ENCODE data around the gene LRP2BP.
"Not testable (repeated sequence)": the region's sequence is repeated elsewhere in the genome, so short reads cannot be mapped to it uniquely, and the experiment has no call there.

Gene LRP2BP

DNA sequence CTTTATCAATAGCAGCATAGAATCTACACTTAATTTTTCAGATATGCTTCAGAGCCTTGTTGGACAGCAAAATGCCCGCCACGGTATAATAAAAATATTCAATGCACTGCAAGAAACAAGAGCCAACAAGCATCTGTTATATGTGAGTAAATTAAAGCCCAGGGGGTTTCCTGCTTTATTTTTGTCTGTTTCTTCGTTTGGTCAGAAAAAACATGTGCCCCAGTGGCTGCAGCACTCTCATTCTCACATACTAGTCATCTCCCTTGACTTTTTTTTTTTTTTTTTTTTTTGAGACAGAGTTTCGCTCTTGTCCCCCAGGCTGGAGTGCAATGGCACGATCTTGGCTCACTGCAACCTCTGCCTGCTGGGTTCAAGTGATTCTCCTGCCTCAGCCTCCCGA is 33.2 kb downstream of the LRP2BP start:
- not testable (repeated sequence) for H3K4me3 ChIP-seq (ENCODE audit: low read length); H3K27ac ChIP-seq (ENCODE audit: low read length); H3K27me3 ChIP-seq (ENCODE audit: control insufficient read depth, insufficient read depth, low read length); H3K36me3 ChIP-seq (ENCODE audit: control insufficient read depth, insufficient read depth, low read length); DNase-seq (ENCODE audit: low read depth, low spot score); H3K4me1 ChIP-seq (ENCODE audit: control insufficient read depth, insufficient read depth, low read length); H3K9me3 ChIP-seq (ENCODE audit: control insufficient read depth, insufficient read depth, low read length)
- WGBS (ENCODE audit: insufficient coverage, insufficient read length), result no CpG with 5 or more reads among the region's 6 CpGs

DNA sequence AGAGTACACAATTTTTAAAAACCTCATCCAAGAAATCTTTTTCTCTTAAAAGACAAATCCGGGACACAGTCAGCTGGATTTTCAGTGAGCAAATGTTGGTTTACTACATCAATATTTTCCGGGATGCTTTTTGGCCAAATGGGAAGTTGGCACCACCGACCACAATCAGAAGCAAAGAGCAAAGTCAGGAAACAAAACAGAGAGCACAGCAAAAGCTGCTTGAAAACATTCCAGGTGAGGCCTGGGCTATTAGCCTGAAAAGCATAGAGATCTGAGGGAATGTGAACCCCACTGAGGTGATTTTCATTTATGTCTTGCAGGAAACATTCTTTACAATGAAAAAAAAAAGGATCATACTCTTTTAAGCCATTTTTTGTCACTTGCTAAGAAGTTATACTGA is 33.9 kb downstream of the LRP2BP start:
- no peak for DNase-seq (ENCODE audit: low read depth, low spot score)
- H3K27me3 ChIP-seq (ENCODE audit: control insufficient read depth, insufficient read depth, low read length), result no peaks in the 10 kb centered on the region
- no peaks in the 10 kb centered on the region for H3K4me1 ChIP-seq (ENCODE audit: control insufficient read depth, insufficient read depth, low read length)
- no CpG with 5 or more reads among the region's 3 CpGs for WGBS (ENCODE audit: insufficient coverage, insufficient read length)
- H3K27ac ChIP-seq (ENCODE audit: low read length), result no peak overlapping the region
- no peaks in the 10 kb centered on the region for H3K9me3 ChIP-seq (ENCODE audit: control insufficient read depth, insufficient read depth, low read length)
- H3K36me3 ChIP-seq (ENCODE audit: control insufficient read depth, insufficient read depth, low read length), result no peaks in the 10 kb centered on the region; the same call in 1 of the 2 replicates
- no peak overlapping the region for H3K4me3 ChIP-seq (ENCODE audit: low read length)

DNA sequence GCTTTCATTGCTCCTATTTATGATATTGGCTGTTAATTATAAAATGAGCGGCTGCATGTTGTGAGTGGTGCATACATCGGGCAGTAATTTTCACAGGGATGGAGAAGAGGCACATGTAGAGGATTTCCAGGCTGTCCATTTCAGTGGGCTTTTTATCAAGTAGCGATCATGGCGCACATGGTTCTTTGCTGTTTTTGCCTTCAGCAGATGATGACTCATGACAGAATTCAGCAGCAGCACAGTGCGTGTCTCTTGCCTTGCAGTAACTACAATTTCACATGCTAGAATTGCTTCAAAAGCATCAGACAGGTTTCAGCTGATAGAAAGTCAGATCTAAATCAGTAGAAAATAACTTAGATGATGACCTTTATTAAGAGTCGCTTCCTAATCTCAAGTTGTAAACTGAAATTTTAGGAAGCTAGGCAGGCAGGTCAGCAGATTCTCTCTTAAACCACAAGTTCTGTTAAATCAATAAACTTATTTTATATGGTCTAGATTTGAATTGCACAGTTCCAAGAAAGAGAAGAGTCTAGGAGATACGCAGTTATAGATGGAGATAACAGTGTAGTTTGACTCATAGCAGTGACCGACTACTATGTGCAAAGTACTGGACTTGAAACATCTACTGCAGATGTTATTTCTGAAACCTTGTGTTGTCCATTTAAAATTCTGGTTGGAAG is 35.8 kb downstream of the LRP2BP start:
- Histone ChIP-seq H3K9me3 (ENCODE audit: control insufficient read depth, insufficient read depth, low read length) (no peaks in the 10 kb centered on the region), H3K4me3 (ENCODE audit: low read length) (no peak overlapping the region), H3K27ac (ENCODE audit: low read length) (no peak overlapping the region), H3K27me3 (ENCODE audit: control insufficient read depth, insufficient read depth, low read length) (no peaks in the 10 kb centered on the region), H3K36me3 (ENCODE audit: control insufficient read depth, insufficient read depth, low read length) (no peaks in the 10 kb centered on the region; the same call in 1 of the 2 replicates), H3K4me1 (ENCODE audit: control insufficient read depth, insufficient read depth, low read length) (no peaks in the 10 kb centered on the region)
- WGBS (ENCODE audit: insufficient coverage, insufficient read length), result no CpG with 5 or more reads among the region's 8 CpGs
- DNase-seq (ENCODE audit: low read depth, low spot score), result no peak

DNA sequence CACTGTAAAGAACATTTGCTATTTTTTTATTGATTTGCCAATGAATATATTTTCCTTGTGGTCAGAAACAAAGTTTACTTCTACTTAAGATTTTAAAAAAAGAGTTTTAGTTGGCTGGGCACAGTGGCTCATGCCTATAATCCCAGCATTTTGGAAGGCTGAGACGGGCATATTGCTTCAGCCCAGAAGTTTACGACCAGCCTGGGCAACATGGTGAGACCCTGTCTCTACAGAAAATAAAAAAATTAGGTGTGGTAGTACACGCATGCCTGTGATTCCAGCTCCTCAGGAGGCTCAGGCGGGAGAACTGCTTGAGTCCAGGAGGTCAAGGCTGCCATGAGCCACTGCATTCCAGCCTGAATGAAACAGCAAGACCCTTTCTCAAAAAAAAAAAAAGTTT is 36.8 kb downstream of the LRP2BP start:
- no CpG with 5 or more reads among the region's 4 CpGs for WGBS (ENCODE audit: insufficient coverage, insufficient read length)
- Histone ChIP-seq H3K9me3 (ENCODE audit: control insufficient read depth, insufficient read depth, low read length) (no peaks in the 10 kb centered on the region), H3K27ac (ENCODE audit: low read length) (no peak overlapping the region), H3K27me3 (ENCODE audit: control insufficient read depth, insufficient read depth, low read length) (no peaks in the 10 kb centered on the region), H3K4me1 (ENCODE audit: control insufficient read depth, insufficient read depth, low read length) (no peaks in the 10 kb centered on the region), H3K36me3 (ENCODE audit: control insufficient read depth, insufficient read depth, low read length) (no peaks in the 10 kb centered on the region; the same call in 1 of the 2 replicates), H3K4me3 (ENCODE audit: low read length) (no peak overlapping the region)
- no peak for DNase-seq (ENCODE audit: low read depth, low spot score)

DNA sequence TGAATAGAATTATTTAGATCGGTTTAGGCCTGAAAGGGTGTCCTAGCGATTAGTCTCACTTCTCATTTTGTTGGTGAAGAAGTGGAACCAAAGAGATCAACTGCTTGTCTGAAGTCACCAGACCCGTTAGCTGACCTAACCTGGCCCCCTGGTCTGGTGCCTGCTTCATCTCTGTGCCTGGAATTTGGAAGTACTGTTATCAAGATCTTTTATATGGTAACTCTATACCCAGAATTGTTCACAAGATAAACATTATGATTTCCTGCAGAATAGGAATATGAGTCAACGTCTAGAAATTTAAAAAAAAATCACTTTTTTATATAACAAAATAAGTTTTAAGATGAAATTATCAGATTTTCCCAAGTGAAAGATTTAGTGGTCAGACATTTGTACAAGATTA is 37.2 kb downstream of the LRP2BP start:
- H3K4me1 ChIP-seq (ENCODE audit: control insufficient read depth, insufficient read depth, low read length), result no peaks in the 10 kb centered on the region
- no peaks in the 10 kb centered on the region for H3K9me3 ChIP-seq (ENCODE audit: control insufficient read depth, insufficient read depth, low read length)
- no peaks in the 10 kb centered on the region for H3K27me3 ChIP-seq (ENCODE audit: control insufficient read depth, insufficient read depth, low read length)
- no peak overlapping the region for H3K27ac ChIP-seq (ENCODE audit: low read length)
- DNase-seq (ENCODE audit: low read depth, low spot score), result no peak
- WGBS (ENCODE audit: insufficient coverage, insufficient read length), result no CpG with 5 or more reads among the region's 4 CpGs
- H3K4me3 ChIP-seq (ENCODE audit: low read length), result no peak overlapping the region
- no peaks in the 10 kb centered on the region; the same call in 1 of the 2 replicates for H3K36me3 ChIP-seq (ENCODE audit: control insufficient read depth, insufficient read depth, low read length)

DNA sequence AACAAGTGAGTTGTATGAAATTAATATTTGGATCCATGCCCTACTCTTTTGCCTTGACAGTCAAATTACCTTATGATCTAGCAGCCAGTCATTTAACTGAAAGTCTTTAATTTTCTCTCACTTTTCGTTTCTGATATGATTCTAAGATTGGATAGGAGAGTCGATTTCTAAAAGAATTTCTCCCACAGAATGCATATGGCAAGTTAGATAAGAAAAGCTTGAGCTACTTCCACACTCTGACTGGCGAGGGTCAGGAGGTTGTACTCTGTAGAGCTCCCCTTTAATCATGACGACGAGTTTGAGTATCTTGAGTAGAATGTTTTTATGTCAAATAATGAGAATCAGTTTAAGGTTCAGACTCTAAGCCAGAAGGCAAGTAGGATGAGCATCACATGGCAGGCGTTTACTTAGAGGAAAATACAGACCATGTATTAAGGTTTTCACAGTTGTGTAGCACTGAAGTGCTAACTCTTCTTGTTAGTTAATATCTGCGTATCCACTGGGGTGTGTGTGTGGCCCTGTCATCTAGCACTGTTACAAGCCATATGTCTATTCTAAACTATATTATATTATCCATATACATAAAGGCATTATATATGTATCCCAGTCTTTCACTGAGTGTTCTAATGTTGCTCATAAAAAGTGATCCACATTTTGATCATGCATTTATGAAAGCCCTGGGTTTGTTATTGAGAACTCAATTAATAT is 37.8 kb downstream of the LRP2BP start:
- Histone ChIP-seq H3K27me3 (ENCODE audit: control insufficient read depth, insufficient read depth, low read length) (no peaks in the 10 kb centered on the region), H3K4me1 (ENCODE audit: control insufficient read depth, insufficient read depth, low read length) (no peaks in the 10 kb centered on the region), H3K36me3 (ENCODE audit: control insufficient read depth, insufficient read depth, low read length) (no peaks in the 10 kb centered on the region; the same call in 1 of the 2 replicates), H3K9me3 (ENCODE audit: control insufficient read depth, insufficient read depth, low read length) (no peaks in the 10 kb centered on the region), H3K27ac (ENCODE audit: low read length) (no peak overlapping the region), H3K4me3 (ENCODE audit: low read length) (no peak overlapping the region)
- no CpG with 5 or more reads among the region's 7 CpGs for WGBS (ENCODE audit: insufficient coverage, insufficient read length)
- no peak for DNase-seq (ENCODE audit: low read depth, low spot score)

DNA sequence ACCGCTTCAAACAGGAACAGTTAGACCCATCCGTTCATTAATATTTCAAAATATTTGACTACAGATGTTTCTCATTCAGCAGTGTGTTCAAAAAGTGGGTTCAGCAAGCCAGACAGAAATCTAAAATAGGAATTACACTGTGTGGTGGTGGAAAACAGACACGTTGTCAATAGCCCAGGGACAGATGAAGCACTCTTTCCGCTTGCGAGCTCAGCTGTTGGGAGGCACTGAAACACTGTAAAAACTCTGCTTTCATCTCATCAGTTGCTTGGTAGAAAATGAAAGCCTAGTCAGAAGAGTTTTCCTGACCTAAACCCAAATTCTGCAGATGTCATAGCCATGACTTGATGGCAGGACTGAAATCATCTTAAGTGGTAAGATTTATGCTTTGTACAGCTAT is 38.5 kb downstream of the LRP2BP start:
- H3K9me3 ChIP-seq (ENCODE audit: control insufficient read depth, insufficient read depth, low read length), result no peaks in the 10 kb centered on the region
- no peak for DNase-seq (ENCODE audit: low read depth, low spot score)
- no peaks in the 10 kb centered on the region for H3K4me1 ChIP-seq (ENCODE audit: control insufficient read depth, insufficient read depth, low read length)
- no peaks in the 10 kb centered on the region; the same call in 1 of the 2 replicates for H3K36me3 ChIP-seq (ENCODE audit: control insufficient read depth, insufficient read depth, low read length)
- H3K4me3 ChIP-seq (ENCODE audit: low read length), result no peak overlapping the region
- WGBS (ENCODE audit: insufficient coverage, insufficient read length), result no CpG with 5 or more reads among the region's 5 CpGs
- no peak overlapping the region for H3K27ac ChIP-seq (ENCODE audit: low read length)
- no peaks in the 10 kb centered on the region for H3K27me3 ChIP-seq (ENCODE audit: control insufficient read depth, insufficient read depth, low read length)

DNA sequence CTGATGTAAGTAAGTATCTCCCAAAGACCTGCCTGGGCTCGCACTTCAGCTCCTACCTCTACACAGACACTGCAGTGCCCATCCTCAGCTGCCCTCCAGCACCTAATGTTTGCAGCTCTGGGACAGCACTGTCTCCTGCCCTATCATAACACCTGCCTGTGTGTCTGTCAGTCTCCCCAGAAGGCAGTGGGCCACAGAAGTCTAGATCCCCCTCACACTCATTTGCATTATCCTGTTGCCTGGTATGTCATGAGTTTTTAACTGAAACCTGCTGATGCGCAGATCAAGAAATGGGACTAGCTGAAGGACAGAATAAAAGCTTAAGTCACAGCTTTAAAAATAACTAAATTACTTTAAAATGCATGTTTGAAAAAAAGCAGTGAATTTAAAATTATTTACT is 43.0 kb downstream of the LRP2BP start:
- Histone ChIP-seq H3K27ac (ENCODE audit: low read length) (no peak overlapping the region), H3K27me3 (ENCODE audit: control insufficient read depth, insufficient read depth, low read length) (no peaks in the 10 kb centered on the region), H3K9me3 (ENCODE audit: control insufficient read depth, insufficient read depth, low read length) (no peaks in the 10 kb centered on the region), H3K36me3 (ENCODE audit: control insufficient read depth, insufficient read depth, low read length) (0 out of 2 replicates have a peak, but pooled peaks cover 2% of the 10 kb centered on the region), H3K4me1 (ENCODE audit: control insufficient read depth, insufficient read depth, low read length) (peaks cover 2% of the 10 kb centered on the region; the same call in 1 of the 2 replicates), H3K4me3 (ENCODE audit: low read length) (no peak overlapping the region)
- DNase-seq (ENCODE audit: low read depth, low spot score), result no peak
- WGBS (ENCODE audit: insufficient coverage, insufficient read length), result no CpG with 5 or more reads among the region's 2 CpGs

DNA sequence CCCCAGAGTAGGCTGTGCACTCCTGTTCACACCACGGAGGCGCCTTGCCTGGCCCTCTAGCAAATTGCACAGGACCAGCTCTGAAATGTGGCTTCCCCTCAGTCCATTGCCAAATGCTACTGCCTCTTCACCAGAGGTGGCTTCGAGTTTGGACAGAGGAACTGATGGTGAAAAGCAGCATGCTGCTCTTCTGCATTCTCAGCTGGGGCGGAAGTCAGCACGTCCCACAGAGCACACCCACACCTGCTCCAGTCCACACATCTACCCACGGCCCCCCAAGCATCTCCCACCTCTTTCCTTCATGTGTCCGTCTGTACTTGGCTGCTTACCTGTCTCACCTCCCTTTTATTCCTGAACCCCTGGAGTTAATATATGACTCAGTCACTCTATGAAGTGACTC is 43.5 kb downstream of the LRP2BP start:
- WGBS (ENCODE audit: insufficient coverage, insufficient read length), result no CpG with 5 or more reads among the region's 7 CpGs
- H3K27me3 ChIP-seq (ENCODE audit: control insufficient read depth, insufficient read depth, low read length), result no peaks in the 10 kb centered on the region
- H3K36me3 ChIP-seq (ENCODE audit: control insufficient read depth, insufficient read depth, low read length), result 0 out of 2 replicates have a peak, but pooled peaks cover 2% of the 10 kb centered on the region
- H3K9me3 ChIP-seq (ENCODE audit: control insufficient read depth, insufficient read depth, low read length), result no peaks in the 10 kb centered on the region
- DNase-seq (ENCODE audit: low read depth, low spot score), result no peak
- no peak overlapping the region for H3K4me3 ChIP-seq (ENCODE audit: low read length)
- H3K27ac ChIP-seq (ENCODE audit: low read length), result no peak overlapping the region
- peaks cover 2% of the 10 kb centered on the region; the same call in 1 of the 2 replicates for H3K4me1 ChIP-seq (ENCODE audit: control insufficient read depth, insufficient read depth, low read length)

DNA sequence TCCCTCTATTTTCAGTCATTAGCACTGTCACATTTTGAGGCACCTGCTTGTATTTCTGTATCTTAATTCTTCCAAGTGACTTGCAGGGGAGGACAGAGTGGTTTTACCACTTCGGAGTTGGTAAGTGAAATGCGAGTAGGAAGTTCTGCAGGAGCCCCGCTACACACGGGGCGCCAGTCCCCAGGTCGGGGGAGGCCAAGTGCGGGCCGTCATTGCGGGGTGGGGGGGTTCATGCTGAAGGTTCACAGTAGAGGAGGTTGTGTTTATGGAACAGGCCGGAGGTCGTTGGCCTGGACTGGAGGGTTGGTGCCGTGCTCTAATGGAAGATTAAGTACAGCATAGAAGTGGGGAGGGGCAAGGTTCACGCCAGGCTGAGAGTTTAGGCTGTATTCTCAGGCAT is 44.0 kb downstream of the LRP2BP start:
- Histone ChIP-seq H3K27me3 (ENCODE audit: control insufficient read depth, insufficient read depth, low read length) (no peaks in the 10 kb centered on the region), H3K9me3 (ENCODE audit: control insufficient read depth, insufficient read depth, low read length) (no peaks in the 10 kb centered on the region), H3K4me3 (ENCODE audit: low read length) (no peak overlapping the region), H3K27ac (ENCODE audit: low read length) (no peak overlapping the region), H3K4me1 (ENCODE audit: control insufficient read depth, insufficient read depth, low read length) (peaks cover 2% of the 10 kb centered on the region; the same call in 1 of the 2 replicates), H3K36me3 (ENCODE audit: control insufficient read depth, insufficient read depth, low read length) (0 out of 2 replicates have a peak, but pooled peaks cover 2% of the 10 kb centered on the region)
- no CpG with 5 or more reads among the region's 13 CpGs for WGBS (ENCODE audit: insufficient coverage, insufficient read length)
- no peak for DNase-seq (ENCODE audit: low read depth, low spot score)
